ENCODE data around the gene DAO.

The DAO gene

GRCh38 chr12:108916336-108916735 is 36.4 kb downstream of the DAO start:
- DNase-seq (ENCODE audit: extremely low read depth in 1 of 2, low read depth in 1 of 2), result no peak

- DNase-seq (ENCODE audit: extremely low read depth in 1 of 2, low read depth in 1 of 2), result no peak
Observed at GRCh38 chr12:108918206-108918605, 38.3 kb downstream of the DAO start.

- DNase-seq (ENCODE audit: extremely low read depth in 1 of 2, low read depth in 1 of 2), result no peak
Observed at GRCh38 chr12:108918960-108919642, 39.2 kb downstream of the DAO start.

- no peak for DNase-seq (ENCODE audit: extremely low read depth in 1 of 2, low read depth in 1 of 2)
Observed at GRCh38 chr12:108921946-108922345, 42.1 kb downstream of the DAO start.

- no peak for DNase-seq (ENCODE audit: extremely low read depth in 1 of 2, low read depth in 1 of 2)
Observed at GRCh38 chr12:108922918-108923317, 43.0 kb downstream of the DAO start.

GRCh38 chr12:108928695-108929094 is 48.8 kb downstream of the DAO start:
- DNase-seq (ENCODE audit: extremely low read depth in 1 of 2, low read depth in 1 of 2), result no peak

GRCh38 chr12:108930155-108930554 is 50.3 kb downstream of the DAO start:
- no peak for DNase-seq (ENCODE audit: extremely low read depth in 1 of 2, low read depth in 1 of 2)

- no peak for DNase-seq (ENCODE audit: extremely low read depth in 1 of 2, low read depth in 1 of 2)
Observed at GRCh38 chr12:108930756-108931155, 50.9 kb downstream of the DAO start.

GRCh38 chr12:108933949-108934348 is 54.1 kb downstream of the DAO start:
- no peak for DNase-seq (ENCODE audit: extremely low read depth in 1 of 2, low read depth in 1 of 2)

GRCh38 chr12:108935159-108935763 is 55.4 kb downstream of the DAO start:
- DNase-seq (ENCODE audit: extremely low read depth in 1 of 2, low read depth in 1 of 2), result no peak

GRCh38 chr12:108938247-108938924 is 58.5 kb downstream of the DAO start:
- no peak for DNase-seq (ENCODE audit: extremely low read depth in 1 of 2, low read depth in 1 of 2)

GRCh38 chr12:108939594-108939993 is 59.7 kb downstream of the DAO start:
- no peak for DNase-seq (ENCODE audit: extremely low read depth in 1 of 2, low read depth in 1 of 2)

- DNase-seq (ENCODE audit: extremely low read depth in 1 of 2, low read depth in 1 of 2), result no peak
Observed at GRCh38 chr12:108940138-108940537, 60.2 kb downstream of the DAO start.

GRCh38 chr12:108947097-108947496 is 67.2 kb downstream of the DAO start:
- no peak for DNase-seq (ENCODE audit: extremely low read depth in 1 of 2, low read depth in 1 of 2)

GRCh38 chr12:108948367-108948766 is 68.5 kb downstream of the DAO start:
- DNase-seq (ENCODE audit: extremely low read depth in 1 of 2, low read depth in 1 of 2), result no peak

- DNase-seq (ENCODE audit: extremely low read depth in 1 of 2, low read depth in 1 of 2), result no peak
Observed at GRCh38 chr12:108949976-108950375, 70.1 kb downstream of the DAO start.

Data from activated CD8-positive, alpha-beta memory T cell treated with anti-CD3 and anti-CD28 coated beads for 1 hour (primary cell).